Fibroblast of skin of right quadriceps (primary cell): ENCODE data around the gene RAD51B.
A peak's percentile ranks its signal among the peaks of the same experiment; 100 is the strongest.

Source experiments
- DNase-seq: peaks from one replicate; pipeline ENCODE4 v3.0.0-alpha.2; 2013

Gene RAD51B

DNA sequence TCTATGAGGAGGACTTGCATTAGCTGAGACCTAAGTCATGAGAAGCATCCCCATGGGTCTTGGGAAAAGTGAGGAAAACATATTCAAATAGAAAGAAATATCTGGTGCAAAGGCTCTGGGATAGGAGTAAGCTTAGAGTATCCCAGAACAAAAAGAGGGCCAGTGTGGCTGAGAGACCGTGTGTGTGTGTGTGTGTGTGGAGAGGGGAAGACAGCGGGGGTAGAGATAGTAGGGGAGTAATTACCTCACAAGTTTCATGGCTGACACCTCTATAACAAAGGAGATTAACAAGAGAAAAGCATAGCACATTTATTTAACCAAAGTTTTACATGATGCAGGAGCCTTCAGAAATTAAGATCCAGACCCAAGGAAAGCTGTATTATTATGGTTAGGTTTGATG lies 440.5 kb downstream of the RAD51B start:
- no peak for DNase-seq

DNA sequence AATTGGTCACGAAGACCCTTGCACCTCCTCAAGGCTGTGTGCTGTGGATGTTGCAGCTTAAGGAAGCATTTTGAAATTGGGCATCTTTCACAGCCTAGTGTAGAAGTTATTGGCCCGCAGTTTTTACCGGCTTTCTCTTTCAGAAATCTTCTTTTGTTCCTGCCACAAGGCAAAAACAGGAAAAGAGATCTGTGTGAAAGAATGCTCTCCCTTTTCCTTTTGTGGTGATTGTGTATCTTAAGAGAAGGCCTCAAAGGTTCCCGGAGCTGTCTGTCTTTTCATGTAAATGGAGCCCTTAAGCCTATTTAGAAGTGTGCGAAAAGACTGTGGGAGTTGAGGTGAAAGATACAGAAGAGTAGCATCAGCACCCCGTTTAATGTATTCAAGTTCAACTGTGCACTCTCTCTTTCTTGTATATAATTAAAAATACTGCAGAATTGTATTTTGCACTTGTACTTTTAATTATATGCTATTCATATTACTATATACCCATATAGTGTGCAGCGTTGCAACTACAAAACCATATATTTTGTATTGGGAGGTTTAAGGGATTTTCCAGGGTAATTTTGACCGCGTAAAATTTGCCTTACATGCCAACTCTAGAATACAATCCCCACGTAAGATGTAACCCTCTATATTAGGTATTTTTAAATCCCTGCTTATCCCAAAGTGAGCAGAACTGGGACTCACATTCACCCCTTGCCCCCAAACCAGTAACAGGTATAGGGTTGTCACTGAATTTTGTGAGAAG lies 441.7 kb downstream of the RAD51B start:
- no peak for DNase-seq

DNA sequence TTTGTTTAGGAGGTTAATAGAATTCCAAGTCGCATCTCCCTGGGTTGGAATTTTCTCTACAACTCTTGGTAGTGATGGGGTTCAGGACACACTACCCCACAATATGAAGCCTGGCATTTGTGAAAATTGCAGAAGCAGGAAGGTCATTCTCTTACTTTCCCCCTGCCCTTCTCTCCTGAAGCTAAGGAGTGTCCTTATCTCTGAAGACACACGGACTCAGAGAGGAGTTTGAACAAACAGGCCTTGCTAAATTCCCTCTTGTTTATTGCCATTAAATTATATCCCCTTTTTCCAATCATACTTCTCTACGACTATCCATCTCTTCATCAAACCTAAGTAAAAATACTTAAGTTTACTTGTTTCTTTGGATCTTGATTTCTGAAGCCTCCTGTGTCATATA lies 443.0 kb downstream of the RAD51B start:
- DNase-seq = no peak

DNA sequence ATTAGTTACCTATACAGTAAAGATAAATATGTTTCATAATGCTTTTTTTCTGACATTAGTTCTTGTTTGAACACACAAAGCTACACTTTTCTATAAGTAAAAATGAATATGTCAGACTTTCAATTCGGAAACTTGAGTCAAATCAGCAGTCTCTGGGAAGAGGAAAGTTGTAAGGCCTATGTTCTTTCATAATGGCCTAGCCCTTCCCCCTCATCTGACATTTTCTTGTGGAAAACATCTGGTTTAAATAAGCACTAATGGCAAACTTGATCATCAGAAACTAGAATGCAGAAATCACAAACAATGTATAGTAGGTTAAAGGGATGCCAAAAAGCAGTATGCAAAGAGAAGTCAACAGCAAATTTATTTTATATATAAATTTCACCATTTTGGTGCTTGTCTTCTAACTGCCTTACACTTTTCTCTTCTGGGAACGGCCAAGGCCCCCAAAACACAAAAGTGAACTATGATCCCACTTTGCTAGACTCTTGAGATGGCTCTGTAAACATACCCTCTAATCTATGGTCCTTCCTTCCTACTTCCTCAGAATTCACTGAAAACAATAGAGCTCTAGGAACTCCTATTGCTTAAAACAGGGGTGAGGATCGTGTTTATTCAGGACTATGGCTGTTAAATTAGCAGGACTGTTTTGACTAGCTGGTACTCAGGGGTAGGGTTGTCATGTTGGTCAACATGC lies 444.1 kb downstream of the RAD51B start:
- DNase-seq = peak; percentile 79

DNA sequence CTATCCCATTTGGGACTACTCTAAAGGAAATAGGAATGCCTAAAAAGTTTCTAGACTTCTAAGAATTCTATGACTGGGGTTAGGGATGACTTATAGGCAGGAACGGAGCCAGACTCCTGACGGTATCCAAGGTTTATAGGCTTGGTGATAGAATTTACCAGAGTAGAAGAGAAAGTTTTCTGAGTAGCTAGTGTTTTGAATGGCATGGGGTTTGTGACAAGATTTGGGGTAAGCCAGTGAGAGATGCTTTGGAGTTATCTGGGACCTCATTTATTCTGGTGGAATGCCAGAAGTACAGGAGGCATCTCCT lies 444.6 kb downstream of the RAD51B start:
- peak; percentile 45 for DNase-seq

DNA sequence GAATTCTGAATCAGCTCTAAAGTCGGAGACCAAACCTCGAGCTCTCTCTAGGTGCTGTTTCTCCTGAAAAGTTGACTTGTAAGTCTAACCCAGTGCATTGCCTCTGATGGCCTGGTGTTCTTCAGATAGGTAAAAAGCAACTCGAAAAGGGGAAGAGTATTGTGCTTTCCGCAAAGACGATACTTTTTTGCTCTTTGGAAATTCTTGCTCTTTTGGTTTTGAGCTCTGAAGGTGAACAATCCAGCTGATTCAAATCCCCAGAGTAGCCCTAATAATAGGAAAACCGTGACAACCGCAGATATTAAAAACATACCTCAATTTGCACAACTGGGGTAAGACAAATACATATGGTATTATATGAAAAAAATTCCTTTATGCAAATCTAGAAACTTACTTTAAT lies 447.4 kb downstream of the RAD51B start:
- no peak for DNase-seq

DNA sequence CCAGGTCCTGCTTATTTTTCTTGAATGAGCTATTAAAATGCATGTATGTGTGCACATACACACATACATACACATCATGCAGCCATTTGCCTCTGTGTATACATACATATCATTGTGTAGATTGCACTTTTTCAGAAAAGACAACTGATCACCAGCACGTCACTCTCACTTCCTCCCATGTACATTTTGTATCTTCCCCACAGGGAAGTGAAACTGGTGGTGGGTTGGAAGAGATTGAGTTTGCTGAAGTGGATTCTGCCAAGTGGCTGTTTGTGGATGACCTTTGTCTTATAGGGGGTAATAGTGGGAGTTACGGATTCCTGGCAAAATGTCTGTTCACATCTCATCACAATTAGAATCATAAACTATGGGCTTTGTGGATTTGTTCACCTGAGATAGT lies 448.6 kb downstream of the RAD51B start:
- no peak for DNase-seq

DNA sequence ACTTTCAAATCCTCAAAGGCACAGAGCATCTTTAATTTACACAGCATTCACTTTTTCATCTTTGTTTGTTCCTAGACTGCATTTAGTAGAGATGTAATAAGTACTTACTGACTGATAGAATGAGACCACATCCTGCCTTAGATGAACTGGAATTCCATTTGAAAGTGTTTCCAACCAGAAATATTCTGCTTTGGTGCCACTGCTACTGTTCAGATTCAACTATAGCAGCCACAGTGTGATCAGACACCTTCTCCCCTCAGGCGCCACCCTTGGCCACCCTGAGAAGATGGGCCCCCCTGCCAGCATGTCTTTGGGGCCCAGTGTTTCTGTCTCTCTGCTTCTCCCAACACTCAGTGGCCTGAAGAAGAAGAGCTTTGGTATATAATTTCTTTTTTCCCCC lies 449.1 kb downstream of the RAD51B start:
- DNase-seq = peak; percentile 46

DNA sequence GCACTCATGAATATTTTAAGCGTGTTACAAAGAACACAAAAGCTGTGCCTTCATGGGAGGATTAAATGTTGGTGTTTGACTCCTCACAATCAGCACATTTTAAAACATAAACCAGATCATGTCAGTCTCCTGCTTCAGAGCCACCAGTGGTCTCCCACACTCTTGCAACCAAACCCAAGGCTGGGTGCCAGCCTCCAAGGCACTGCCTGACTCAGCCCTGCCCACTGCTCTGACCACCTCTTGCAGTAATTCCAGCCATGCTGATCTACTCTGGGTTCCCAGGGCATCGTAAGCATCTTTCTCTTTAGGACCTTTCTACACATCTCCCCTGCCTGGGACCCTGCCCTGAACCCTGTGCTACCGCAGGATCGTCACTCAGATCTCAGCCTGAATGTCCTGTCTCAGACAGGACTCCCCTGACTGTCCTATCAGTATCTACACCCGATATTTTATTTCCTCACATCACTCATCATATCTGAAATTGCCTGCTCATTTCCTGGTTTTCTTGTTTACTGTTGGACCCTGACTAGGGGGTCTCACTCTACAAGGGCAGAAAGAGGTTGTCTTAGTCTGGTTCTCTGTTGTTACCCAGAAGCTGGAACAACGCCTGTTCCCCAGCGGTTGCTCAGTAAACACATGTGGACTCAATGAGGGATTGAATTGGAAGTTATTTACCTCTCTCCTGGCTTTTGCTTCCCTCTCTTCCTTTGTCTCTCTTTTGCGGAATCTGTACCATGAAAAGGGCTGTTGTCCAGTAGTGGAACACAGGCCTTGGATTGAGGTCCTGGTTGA lies 449.8 kb downstream of the RAD51B start:
- DNase-seq = no peak

DNA sequence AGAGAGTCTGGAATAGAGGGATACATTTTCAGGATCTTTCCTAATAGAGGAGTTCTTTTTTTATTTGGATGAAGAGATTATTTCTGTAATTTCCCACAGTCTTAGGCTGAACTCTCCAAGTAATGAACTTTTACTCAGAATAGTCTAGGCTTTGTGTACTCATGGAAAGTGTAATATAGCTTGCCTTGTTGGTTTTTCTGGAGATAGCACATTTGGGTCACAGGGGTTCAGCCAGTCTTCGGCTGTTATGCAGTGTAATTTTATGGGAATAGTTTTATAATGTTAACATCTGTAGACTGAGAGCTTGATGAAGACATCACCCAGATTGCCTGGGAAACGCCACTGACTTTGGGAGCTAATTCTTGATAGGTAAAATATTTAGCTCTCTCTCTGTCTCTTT lies 450.8 kb downstream of the RAD51B start:
- no peak for DNase-seq

DNA sequence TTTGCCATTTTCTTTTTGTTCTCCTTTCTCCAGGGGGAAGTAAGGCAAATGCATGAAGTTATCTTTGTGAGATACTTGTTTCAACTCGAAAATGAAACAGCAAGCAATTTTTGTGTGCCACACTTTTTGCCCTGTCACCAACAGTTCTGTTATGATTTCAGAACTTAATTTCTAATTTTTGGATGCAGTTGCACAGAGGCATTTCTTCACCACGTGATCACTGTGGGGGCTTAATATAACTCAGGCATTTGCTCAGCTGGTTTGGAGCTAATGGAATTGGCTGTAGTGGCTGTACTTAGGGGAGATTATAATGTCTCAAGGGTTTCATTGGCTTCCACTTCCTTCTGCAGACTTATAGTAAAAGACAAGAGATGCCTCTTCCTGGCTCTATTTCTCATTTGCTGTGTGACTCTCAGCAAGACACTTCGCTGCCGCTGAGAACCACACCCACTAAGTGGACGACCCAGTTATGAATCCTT lies 452.4 kb downstream of the RAD51B start:
- no peak for DNase-seq

DNA sequence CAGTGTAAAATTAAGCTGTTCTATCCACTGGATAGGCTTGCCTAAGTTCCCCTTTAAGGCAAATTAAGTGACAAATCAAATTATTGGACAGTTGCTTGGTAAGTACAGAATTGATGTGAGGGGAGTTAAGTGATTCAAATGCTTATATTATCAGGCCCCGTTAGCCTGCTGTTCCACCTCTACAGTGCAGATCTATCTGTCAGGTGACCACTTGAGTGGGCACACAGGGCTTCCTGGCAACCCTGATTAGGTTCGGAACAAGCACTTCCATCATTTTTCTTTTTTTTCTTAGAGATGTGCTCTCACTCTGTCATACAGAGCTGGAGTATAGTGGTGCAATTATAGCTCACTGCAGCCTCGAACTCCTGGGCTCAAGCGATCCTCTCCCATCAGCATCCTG lies 453.8 kb downstream of the RAD51B start:
- no peak for DNase-seq

DNA sequence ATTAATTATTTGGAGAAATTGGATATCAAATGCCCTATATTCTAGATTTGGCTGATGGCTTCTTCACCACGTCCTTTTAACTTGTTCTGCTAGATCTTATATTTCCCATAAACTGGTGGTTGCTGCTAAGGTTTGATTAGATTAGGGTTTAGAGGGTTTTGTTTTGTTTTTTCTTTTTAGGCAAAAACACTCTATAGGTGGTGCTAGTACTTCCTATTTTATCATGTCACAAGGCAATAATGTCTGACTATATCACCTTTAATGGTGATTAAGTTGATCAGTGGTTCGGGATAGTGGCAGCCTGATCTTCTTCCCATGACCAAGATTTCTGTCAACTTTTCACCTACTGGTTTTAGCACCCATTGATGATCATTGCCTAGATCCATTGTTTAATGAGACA lies 455.1 kb downstream of the RAD51B start:
- DNase-seq = no peak

DNA sequence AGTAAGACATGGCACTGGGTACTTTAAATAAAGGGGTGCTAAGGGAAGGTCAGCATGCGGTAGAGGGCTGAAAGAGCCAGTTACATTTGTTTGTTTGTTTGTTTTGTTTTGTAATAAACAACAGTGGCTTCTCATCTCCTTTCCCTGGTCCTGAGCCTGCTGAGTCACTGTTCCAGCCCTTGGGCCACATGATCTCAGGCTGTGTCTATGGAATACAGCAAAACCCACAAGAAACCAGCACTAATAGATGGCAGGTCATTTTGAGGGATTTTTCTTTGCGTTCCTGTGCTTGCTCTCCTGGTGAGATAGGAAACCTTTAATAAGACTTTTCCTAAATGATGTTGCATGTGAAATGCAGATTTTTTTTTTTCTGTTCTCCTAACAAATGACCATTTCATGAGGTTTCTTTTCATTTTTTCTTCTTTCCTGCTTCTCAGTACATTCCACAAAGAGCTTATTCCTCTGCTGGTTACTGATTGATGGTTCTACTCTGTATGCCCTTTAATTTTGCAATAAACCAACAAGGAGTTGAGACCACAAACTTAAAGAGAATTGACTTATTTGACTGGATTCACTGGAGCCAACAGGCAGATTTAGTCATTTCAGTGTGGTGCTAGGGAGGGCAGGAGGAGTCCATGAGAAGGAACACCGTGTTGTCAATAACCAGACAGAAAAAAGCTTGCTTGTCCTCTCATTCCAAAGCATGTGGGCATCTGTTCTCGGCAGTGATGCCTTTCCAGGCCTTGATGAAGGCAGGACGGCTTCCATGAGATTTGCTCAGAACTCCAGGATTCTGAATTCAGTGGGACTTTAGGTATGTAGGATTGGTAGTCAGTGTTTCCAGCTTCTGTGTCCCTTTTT lies 459.2 kb downstream of the RAD51B start:
- DNase-seq = peak; percentile 35

DNA sequence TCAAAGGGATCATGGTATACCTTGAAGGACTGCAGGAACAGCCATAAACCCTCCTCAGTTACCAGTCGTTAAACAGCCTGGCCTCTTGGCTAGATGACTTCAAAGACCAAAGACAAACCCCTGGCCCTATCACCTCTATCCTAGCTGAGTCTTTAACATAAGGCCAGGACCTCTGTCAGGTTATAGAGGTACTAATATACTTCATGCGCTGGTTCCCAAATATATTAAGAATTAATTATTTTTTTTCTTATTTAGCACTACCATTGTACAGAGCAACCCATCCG lies 459.8 kb downstream of the RAD51B start:
- no peak for DNase-seq

DNA sequence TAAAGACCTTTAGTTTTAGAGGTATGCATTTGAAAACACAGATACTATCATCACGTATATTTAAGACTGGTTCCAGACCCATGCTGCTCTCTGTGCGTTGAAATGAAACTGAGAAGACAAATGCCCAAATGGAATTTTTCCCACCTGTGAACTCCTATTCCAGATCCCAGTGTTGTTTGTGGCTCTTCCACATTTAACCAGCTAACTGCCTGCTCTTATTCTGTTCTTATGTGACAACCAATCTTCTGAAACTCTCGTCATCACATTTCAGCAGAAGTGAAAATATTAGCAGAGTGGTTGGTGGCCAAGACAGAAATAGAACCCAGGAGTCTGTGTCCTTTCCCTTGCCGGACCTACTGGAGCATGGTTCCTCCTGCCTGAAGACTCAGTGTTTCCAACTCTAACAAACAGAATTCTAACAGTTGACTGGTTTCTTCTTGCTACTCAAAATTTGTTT lies 460.2 kb downstream of the RAD51B start:
- DNase-seq = no peak

DNA sequence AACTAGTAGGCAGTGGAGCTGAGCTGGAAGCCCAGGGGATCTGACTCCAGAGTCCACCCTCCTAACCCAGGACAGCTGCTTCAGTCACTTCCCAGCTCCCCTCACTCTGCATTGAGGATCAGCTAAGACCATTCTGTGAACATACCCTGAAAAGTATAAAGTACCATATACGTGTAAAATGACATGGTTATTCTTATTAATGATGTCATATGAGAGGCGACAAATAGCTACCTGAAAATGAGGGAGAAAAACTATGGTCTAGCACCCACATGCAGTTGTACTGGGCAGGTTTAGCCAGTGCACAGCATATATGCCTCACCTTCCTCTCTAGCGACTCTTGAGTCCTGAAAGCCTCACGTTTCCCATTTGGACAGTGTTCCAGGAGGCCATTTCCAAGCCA lies 461.9 kb downstream of the RAD51B start:
- no peak for DNase-seq

DNA sequence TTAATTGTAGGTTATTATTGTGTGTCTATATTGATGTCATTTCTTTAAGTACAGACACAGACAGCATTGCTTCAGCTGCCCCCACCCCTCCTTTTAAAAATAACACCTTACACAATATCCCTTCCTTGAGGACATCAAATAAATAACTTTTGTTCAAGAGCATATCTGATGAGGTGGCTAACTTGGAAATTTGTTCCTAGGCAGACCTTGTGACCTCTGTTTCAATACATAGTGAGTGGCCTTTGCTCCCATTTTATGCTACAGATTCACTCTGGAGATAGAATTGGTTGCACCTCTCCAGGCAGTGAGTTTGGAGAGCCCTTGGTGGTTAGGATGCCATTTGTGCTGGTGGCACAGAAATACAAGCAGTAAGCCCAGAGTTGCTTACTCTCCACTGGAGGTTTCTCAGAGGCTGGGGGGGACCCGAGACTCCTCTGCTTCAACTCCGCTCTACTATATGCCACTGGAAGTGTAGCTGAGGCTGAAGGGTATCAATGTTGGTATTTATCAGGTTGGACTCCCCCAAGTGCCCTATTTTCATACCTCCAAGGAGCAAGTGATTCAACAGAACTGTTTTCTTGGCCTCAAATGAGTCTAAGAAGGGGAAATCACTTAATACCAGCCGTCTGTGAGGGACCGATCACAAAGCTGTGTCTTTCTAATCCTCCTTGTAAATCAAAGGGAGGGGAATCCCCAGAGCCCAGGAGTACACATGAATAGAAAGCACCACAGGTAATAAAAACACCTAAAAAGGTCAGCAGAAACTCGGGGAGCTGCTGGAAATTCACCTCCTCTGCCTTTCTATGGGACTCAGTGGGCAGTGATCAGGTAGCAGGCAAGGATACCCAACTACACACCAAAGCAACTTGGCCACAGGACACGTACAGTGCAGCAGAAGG lies 463.1 kb downstream of the RAD51B start:
- DNase-seq = no peak

DNA sequence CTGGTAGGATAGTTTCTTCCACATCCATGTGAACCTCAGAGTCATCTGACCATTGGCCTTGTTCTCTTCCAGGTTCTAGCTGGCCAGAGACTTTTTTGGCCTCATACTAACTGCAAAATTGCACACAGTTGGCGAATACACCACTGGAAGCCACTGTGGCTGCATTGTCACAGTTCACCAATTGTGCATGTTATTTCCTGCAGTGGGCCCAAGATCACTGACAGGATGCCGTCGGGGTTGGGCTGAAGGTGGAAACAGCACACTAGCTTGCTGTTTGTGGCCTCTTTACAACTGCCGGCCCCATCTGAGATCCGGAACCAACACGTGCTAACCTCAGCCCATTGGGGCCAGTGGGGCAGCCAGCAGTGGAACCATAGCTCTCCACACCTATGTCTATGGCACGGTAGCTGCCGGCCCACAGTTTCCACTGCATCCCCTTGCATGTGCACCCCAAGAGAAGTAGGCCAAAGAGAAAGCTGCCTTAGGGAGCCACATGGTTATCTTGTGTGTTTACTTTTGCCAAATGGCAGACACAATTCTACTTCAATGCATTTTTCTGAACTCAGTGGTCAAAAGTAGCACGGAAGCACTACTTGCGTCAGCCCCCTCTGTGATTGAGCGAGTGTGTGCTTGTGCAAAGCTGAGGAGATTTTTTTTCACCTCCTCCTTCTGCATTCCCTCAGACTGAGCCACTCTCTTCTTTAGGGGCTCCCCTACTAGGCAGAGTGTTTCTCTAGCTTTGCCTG lies 464.0 kb downstream of the RAD51B start:
- DNase-seq = no peak

DNA sequence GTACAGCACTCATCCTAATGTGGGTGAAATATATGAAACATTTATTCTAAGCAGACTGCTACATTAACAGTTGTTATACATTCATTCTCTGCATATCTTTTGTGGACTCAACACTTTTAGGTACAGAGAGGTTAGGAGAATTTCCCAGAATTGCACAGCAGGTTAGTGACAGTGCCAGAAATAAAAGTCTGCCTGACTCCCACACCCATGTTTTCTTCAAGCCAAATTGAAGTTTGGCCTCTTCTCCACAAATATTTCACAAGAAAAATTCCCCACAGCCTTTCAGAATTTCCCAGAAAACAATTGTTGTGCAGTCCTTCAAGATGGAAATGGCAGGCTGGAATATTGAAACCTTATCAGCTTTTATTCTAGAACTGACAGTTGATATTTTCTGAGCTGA lies 464.8 kb downstream of the RAD51B start:
- no peak for DNase-seq

DNA sequence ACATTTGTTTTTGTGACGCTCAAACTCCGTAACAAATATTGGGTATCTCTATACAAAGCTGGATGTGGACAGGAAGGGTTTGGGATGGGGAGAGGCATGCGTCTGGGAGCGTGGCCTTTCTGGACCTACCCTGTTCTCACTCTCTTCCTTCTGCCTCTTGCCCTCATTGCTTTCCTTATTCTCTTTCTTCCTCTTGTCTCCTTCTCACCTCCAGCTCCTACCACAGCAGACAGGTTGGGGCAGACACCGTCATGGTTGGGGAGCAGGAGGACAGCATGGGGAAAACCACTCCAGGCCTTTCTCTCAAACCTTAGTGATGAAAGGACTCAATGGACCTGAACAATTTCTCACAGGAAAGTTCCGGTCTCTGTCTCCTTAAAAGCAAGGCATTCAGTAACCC lies 465.3 kb downstream of the RAD51B start:
- no peak for DNase-seq
